ENCODE data around the gene POLRMT. TPM values are rescaled to one million over a fixed set of nuclear protein-coding genes. Genes with fewer than 3 reads are reported as not detected.

POLRMT gene
- total RNA-seq, 1 experiment from 2014 or later, result 104 TPM

GRCh38 chr19:616062-616700, 17.2 kb downstream of the POLRMT start:
- no peak overlapping the region for H2BK5ac ChIP-seq (ENCODE audit: insufficient read length, low read length)
- Mint-ChIP-seq H3K4me3 (no peak overlapping the region), H3K4me1 (no peaks in the 10 kb centered on the region), H3K36me3 (ENCODE audit: insufficient read depth in 1 of 3, low read depth in 3 of 3) (peaks cover 29 to 59% (median 53%) of the 10 kb centered on the region in 3 experiments), H3K27me3 (ENCODE audit: low read depth) (no peaks in the 10 kb centered on the region), H3K9me3 (no peaks in the 10 kb centered on the region), H3K27ac (no peak overlapping the region)
- H4K91ac ChIP-seq (ENCODE audit: insufficient read length, low read depth, low read length), result no peak overlapping the region
- no peaks in the 10 kb centered on the region for H3K4me1 ChIP-seq (ENCODE audit: insufficient read depth, low read length)
- H3K27me3 ChIP-seq (ENCODE audit: insufficient read depth, low read length), result no peaks in the 10 kb centered on the region
- no peaks in the 10 kb centered on the region for H3K23me2 ChIP-seq (ENCODE audit: insufficient read length, low read depth, low read length, poor library complexity, severe bottlenecking)
- no peak overlapping the region for H4K8ac ChIP-seq (replicated peaks; ENCODE audit: insufficient read length, low read depth, low read length)
- H2AFZ ChIP-seq (ENCODE audit: low read length), result no peak overlapping the region
- no peak overlapping the region for H2BK12ac ChIP-seq (ENCODE audit: insufficient read length, low read depth, low read length)
- DNase-seq, result no peak
- H3K56ac ChIP-seq (ENCODE audit: insufficient read length, low read depth, low read length), result no peak overlapping the region
- H4K20me1 ChIP-seq (ENCODE audit: control insufficient read depth, insufficient read depth, insufficient read length), result no peaks in the 10 kb centered on the region
- H3K4ac ChIP-seq (ENCODE audit: low read depth, low read length), result no peak overlapping the region
- no peaks in the 10 kb centered on the region for H3K9me3 ChIP-seq (ENCODE audit: control insufficient read depth, low read depth, low read length)
- H2BK20ac ChIP-seq (ENCODE audit: low read depth, low read length, poor library complexity, severe bottlenecking), result no peak overlapping the region
- no peak overlapping the region for H3K27ac ChIP-seq (ENCODE audit: insufficient read length, low read depth, low read length)
- no peak overlapping the region for H3K9ac ChIP-seq (ENCODE audit: extremely low read depth, insufficient read length, low read length)
- H3K23ac ChIP-seq (ENCODE audit: insufficient read length, low read depth, low read length), result no peak overlapping the region
- H2BK15ac ChIP-seq (ENCODE audit: low read depth, low read length), result no peak overlapping the region
- no peak overlapping the region for H2AK5ac ChIP-seq (ENCODE audit: insufficient read length, low read length)
- H3T11ph ChIP-seq (ENCODE audit: low read length), result no peak overlapping the region
- no CpG with 5 or more reads among the region's 97 CpGs for WGBS (ENCODE audit: extremely low coverage, insufficient read length, low lambda C conversion rate)
- no peak overlapping the region for H3K14ac ChIP-seq (ENCODE audit: insufficient read depth, low read length)
- no peaks in the 10 kb centered on the region for H3K79me1 ChIP-seq (ENCODE audit: insufficient read depth, low read depth, low read length, poor library complexity, severe bottlenecking)
- no peak overlapping the region for H4K5ac ChIP-seq (ENCODE audit: insufficient read length, low read depth, low read length)
- no peak for TF ChIP-seq CTCF (conservative IDR thresholded peaks at IDR 0.05)
- H3K4me2 ChIP-seq (ENCODE audit: insufficient read depth, insufficient read length, low read length), result no peak overlapping the region
- no peak overlapping the region for H3K18ac ChIP-seq (ENCODE audit: insufficient read length, low read depth, low read length)
- no peaks in the 10 kb centered on the region for H3K79me2 ChIP-seq (ENCODE audit: insufficient read depth, low read length)
- no peak overlapping the region for H2BK120ac ChIP-seq (ENCODE audit: low read depth, low read length, poor library complexity, severe bottlenecking)
